NT2/D1 (cell line): ENCODE data around the gene GRAP.

Experiments used
- SUZ12 ChIP-seq: IDR thresholded peaks from 2 replicates; pipeline ENCODE4 v1.6.1; 2011; ENCODE audit not compliant: insufficient read length, insufficient read depth; ENCODE audit errors: extremely low read depth
- ZNF274 ChIP-seq: IDR thresholded peaks from 2 replicates; pipeline ENCODE4 v1.6.1; 2011; ENCODE audit warnings: mild to moderate bottlenecking, low read depth, low read length

- TF ChIP-seq ZNF274 (no peak), SUZ12 (no peak)
Measured at GRCh38 chr17:18993905-18994526, 52.7 kb downstream of the GRAP start.
